ENCODE data around the gene EPB41.

The EPB41 gene

DNA sequence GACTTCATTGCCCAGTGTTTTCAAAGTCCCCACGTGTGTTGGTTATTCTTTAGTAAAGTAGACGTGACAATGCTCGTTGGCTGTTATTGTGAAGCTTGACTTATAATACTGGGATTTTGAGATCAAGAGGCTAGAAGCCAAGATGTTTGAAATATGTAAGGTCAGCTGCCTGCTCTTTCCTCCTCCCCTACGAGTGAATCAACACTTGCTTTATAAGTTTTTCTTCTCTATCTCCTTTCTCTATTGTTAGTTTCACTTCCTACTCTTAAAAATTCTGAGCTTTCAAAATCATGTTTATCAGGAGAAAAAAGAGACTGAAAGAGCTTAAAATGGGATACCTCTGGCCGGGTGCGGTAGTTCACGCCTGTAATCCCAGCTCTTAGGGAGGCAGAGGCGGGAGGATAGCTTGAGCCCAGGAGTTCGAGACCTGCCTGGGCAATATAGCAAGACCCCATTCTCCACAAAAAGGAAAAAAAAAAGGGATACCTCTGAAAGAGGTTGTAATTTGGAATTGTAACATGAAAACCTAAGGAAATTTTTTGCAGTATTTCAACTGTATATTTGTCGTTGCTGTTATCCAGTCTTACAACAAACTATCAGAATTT, 72.0 kb downstream of the EPB41 start:
- no peaks in the 10 kb centered on the region for H3K27me3 ChIP-seq (ENCODE audit: insufficient read depth, low read depth)
- H3K4me1 ChIP-seq (ENCODE audit: low read depth, poor library complexity, severe bottlenecking): no peaks in the 10 kb centered on the region
- no peak overlapping the region for H3K27ac ChIP-seq
- no peak overlapping the region for H3K4me2 ChIP-seq
- H3K36me3 ChIP-seq (ENCODE audit: insufficient read depth): no peaks in the 10 kb centered on the region
- TF ChIP-seq CTCF (conservative IDR thresholded peaks at IDR 0.05; ENCODE audit: low read depth, low read length): no peak
- no peak overlapping the region for H3K9ac ChIP-seq
- H3K79me2 ChIP-seq (ENCODE audit: insufficient read depth, low read depth): no peaks in the 10 kb centered on the region
- H2AFZ ChIP-seq (ENCODE audit: low read depth): no peak overlapping the region
- H3K4me3 ChIP-seq (IDR thresholded peaks at IDR 0.05; ENCODE audit: insufficient read depth, low read depth, low read length): no peak overlapping the region
- H4K20me1 ChIP-seq (ENCODE audit: insufficient read depth): no peaks in the 10 kb centered on the region

- Histone ChIP-seq H3K27ac (no peak overlapping the region), H3K4me2 (no peak overlapping the region), H4K20me1 (ENCODE audit: insufficient read depth) (no peaks in the 10 kb centered on the region), H3K4me1 (ENCODE audit: low read depth, poor library complexity, severe bottlenecking) (no peaks in the 10 kb centered on the region), H2AFZ (ENCODE audit: low read depth) (no peak overlapping the region), H3K27me3 (ENCODE audit: insufficient read depth, low read depth) (no peaks in the 10 kb centered on the region), H3K4me3 (IDR thresholded peaks at IDR 0.05; ENCODE audit: insufficient read depth, low read depth, low read length) (no peak overlapping the region), H3K79me2 (ENCODE audit: insufficient read depth, low read depth) (no peaks in the 10 kb centered on the region), H3K9ac (no peak overlapping the region), H3K36me3 (ENCODE audit: insufficient read depth) (no peaks in the 10 kb centered on the region)
- TF ChIP-seq CTCF (conservative IDR thresholded peaks at IDR 0.05; ENCODE audit: low read depth, low read length): no peak
Observed at GRCh38 chr1:29002792-29003191, 88.4 kb downstream of the EPB41 start.

- Histone ChIP-seq H3K27me3 (ENCODE audit: insufficient read depth, low read depth) (no peaks in the 10 kb centered on the region), H3K36me3 (ENCODE audit: insufficient read depth) (no peaks in the 10 kb centered on the region), H2AFZ (ENCODE audit: low read depth) (no peak overlapping the region), H4K20me1 (ENCODE audit: insufficient read depth) (no peaks in the 10 kb centered on the region), H3K4me3 (IDR thresholded peaks at IDR 0.05; ENCODE audit: insufficient read depth, low read depth, low read length) (no peak overlapping the region), H3K79me2 (ENCODE audit: insufficient read depth, low read depth) (no peaks in the 10 kb centered on the region), H3K4me2 (no peak overlapping the region), H3K9ac (no peak overlapping the region), H3K4me1 (ENCODE audit: low read depth, poor library complexity, severe bottlenecking) (no peaks in the 10 kb centered on the region), H3K27ac (no peak overlapping the region)
- TF ChIP-seq CTCF (conservative IDR thresholded peaks at IDR 0.05; ENCODE audit: low read depth, low read length): no peak
Observed at GRCh38 chr1:29004288-29004687, 89.9 kb downstream of the EPB41 start.

DNA sequence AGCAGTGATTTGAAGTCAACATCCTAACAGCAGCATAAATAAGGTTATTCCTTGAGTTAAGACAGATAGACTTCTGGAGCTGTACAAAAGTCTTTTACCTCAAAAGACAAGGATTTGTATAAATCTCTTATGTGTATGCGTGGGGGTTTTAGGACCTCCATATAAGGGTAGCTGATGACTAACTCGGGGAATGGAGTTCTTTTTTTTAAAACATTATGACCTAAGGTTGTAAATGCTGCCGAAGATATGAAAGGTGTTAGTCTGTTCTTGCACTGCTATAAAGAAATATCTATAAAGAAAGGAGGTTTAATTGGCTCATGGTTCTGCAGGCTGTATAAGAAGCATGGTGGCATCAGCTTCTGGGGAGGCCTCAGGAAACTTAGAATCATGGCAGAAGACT, 90.4 kb downstream of the EPB41 start:
- Histone ChIP-seq H3K4me1 (ENCODE audit: low read depth, poor library complexity, severe bottlenecking) (no peaks in the 10 kb centered on the region), H3K36me3 (ENCODE audit: insufficient read depth) (no peaks in the 10 kb centered on the region), H2AFZ (ENCODE audit: low read depth) (no peak overlapping the region), H4K20me1 (ENCODE audit: insufficient read depth) (no peaks in the 10 kb centered on the region), H3K4me2 (no peak overlapping the region), H3K27ac (no peak overlapping the region), H3K9ac (no peak overlapping the region), H3K27me3 (ENCODE audit: insufficient read depth, low read depth) (no peaks in the 10 kb centered on the region), H3K79me2 (ENCODE audit: insufficient read depth, low read depth) (no peaks in the 10 kb centered on the region), H3K4me3 (IDR thresholded peaks at IDR 0.05; ENCODE audit: insufficient read depth, low read depth, low read length) (no peak overlapping the region)
- no peak for TF ChIP-seq CTCF (conservative IDR thresholded peaks at IDR 0.05; ENCODE audit: low read depth, low read length)

Data from KMS-11 (cell line).